HuH-7.5 (cell line): ENCODE measurements around the gene GLRA3.

Experiments used
- DNase-seq: peaks from one replicate; pipeline ENCODE4 v3.0.0; 2011; ENCODE audit warnings: low spot score

The GLRA3 gene

DNA sequence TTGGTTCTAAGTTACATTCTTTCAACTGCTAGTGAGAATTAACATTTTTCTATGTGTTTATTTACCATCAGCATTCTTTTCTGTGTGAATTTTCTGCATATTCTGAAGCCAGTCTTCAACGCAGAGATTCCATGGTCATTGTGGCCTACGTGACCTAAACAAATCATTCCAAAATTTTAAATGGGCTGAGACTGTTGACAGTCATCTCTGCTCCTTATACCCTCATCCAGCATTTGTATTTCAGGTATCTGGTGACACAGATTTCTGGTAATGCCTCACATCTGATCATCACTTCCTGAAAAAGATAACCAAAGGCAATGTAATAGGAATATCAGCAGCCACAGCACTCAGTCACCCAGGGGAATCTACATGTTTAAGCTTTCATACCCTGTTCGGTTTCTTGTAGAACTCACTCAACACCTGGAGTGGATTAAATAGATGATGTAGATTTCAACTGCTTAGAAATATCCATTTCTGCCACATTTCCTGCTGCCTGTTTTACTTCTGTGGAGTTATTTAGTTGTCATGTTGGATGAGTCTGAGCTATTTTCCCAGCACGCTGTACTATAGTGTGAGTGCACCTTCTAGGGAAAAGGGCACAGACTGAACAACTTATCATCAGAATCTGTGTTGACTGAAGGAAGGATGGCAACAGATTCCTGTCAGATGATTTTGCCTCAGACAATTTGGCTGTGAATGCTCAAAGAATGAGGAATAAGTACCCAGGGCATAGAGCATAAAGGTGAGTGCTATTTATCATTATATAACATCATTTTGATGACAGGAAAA, 233.7 kb downstream of the GLRA3 start:
- DNase-seq = no peak

DNA sequence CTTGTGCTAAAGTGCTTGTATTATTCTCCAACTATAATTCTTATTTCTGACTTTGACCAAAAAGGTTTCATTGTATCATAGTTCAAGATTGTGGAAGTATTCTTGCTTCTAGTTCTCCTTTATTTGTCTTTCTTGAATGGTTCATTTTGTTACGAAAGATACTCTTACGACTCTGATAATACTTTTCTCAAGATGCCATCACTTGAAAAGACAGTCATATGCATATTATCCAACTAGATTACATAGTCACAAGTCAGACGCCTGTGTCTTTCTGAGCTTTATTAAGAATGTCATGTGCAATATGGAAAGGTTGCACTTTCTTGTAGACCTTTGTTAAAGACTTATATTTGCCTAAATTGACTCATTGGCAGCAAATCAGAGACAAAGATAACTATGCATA, 235.3 kb downstream of the GLRA3 start:
- DNase-seq = no peak

DNA sequence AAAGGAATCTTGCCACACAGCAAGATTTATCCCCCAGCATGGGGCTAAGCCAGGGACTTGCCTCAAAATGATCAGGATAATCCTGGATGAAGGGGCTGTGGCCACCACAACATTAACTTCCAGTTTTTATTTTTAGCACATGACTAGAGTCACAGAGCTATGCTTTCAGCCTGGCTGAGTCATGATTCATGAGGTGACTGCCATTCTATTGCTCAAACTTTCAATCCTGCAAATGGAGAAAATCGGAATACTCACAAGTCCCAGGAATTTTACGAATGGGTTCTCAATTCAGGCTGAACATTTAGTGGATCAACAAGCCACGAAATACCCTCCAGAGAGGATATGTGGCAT, 236.1 kb downstream of the GLRA3 start:
- DNase-seq = no peak

DNA sequence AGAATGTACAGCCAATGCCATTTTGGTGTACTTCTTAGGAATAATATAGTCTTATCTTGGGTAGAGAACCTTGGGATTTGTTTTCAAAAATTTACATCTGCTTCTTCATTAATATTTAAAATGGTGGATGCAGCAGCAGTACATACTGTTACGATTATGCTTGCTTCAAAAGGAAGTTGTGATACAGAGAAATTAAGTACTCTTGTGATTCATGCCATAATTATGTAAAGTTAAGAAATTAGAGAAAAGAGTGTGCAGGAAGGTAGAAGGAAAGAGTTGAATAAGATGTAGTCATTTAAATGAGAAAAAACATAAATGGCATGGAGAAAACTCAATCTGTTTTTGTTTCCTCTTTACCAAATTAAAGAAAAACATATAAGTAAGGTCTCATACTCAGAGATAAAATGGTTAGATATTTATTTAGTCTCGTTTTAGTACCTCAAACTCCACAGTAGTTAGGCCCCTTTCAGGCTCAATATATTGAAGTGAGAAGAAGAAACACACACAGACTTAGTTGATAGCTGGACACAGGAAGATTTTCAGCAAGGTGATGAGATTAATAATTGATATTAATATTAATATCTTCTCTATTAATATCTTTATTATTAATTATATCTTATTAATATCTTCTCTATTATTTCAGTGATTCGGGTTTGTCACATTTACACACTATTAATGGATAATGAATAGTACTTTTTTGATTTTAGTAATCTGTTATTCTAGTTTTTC, 236.6 kb downstream of the GLRA3 start:
- DNase-seq = no peak

DNA sequence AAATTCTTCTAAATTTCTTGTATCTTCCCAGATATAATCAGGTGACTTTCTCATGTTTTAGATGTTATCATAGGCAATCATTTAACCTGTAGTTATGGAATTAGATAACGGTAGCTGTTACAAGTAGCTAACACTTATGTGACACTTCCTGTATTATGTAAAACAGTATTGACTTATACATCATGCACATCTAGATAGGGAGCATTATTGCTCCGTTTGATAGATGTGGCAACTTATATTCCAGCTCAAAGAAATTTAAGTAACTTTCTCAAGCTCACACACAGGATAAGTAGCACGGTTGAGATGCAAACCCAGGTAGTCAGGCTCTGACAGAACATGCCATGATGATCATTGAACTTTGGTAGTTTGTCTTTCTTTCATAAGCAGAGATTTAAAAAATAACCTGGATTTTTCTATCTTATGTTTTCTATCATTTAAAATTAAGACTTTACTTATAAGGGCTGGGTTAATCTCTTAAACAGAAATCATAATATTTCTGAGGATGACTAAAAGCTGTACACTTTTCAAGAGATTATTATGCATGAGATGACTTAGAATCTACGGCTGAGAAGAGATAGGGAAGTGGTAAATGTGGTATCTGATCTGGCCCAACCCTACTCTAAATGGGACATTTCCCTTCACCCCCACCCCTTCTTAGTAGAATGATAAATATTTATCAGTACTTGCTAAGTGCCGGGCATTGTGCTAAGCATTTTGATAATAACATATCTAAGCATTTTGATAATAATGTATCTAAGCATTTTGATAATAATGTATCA, 237.6 kb downstream of the GLRA3 start:
- no peak for DNase-seq

DNA sequence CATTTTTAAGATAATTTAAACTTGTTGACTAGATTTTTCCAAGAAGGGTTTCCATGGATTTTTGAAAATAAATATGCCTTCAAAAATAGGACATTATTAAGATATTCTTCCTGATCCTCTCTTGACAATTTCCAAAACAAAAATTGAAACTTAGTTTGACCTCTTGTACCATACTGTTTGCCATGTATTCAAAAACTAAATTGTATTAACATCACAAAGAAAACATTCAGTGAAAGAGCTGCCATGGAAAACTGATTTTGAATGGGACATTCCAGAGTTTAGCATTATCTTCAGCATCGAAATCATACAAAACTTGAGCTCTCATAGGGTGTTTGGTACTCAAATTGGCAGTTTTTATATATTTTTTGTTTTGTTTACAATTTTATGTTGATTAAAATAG, 238.7 kb downstream of the GLRA3 start:
- DNase-seq = no peak
